ENCODE data around the gene FAM13A. TPM values are rescaled to one million over a fixed set of nuclear protein-coding genes. Genes with fewer than 3 reads are reported as not detected.

The FAM13A gene
- total and polyA plus RNA-seq, 2 of the 4 experiments (the other 2 are of a cell fraction), result 13.1 to 22.0 TPM

- 100% methylated on average over 1 of the region's 6 CpGs; no CpG with 5 or more reads in 1 of the 2 experiments for WGBS, 2 experiments (ENCODE audit: extremely low coverage in 2 of 2, insufficient read length in 1 of 2)
- Histone ChIP-seq H3K4me3 (ENCODE audit: insufficient read depth, low read depth, low read length) (no peak overlapping the region), H3K36me3 (ENCODE audit: control insufficient read depth, insufficient read depth, low read length) (peaks cover 7% of the 10 kb centered on the region; the same call in 1 of the 2 replicates), H2AK5ac (ENCODE audit: low read depth, low read length) (no peak overlapping the region), H2BK15ac (ENCODE audit: low read depth, low read length) (no peak overlapping the region), H3K27ac (ENCODE audit: insufficient read depth, low read length) (no peak overlapping the region), H3K27me3 (ENCODE audit: control insufficient read depth, insufficient read depth, low read length) (no peaks in the 10 kb centered on the region), H3K9me3 (ENCODE audit: control insufficient read depth, insufficient read depth, low read length) (no peaks in the 10 kb centered on the region), H3K4me1 (ENCODE audit: control insufficient read depth, insufficient read depth, low read length) (no peaks in the 10 kb centered on the region), H2BK5ac (ENCODE audit: low read depth, low read length, poor library complexity, severe bottlenecking) (no peak overlapping the region), H3K79me1 (ENCODE audit: low read depth in 1 of 2, low read length in 2 of 2) (no peaks in the 10 kb centered on the region), H4K8ac (ENCODE audit: low read depth in 2 of 2, low read length in 2 of 2) (no peak overlapping the region), H2AK9ac (replicated peaks; ENCODE audit: low read depth, low read length, poor library complexity) (no peak overlapping the region), H4K5ac (ENCODE audit: low read depth, low read length) (no peak overlapping the region), H3K9me1 (ENCODE audit: insufficient read depth, low read length) (no peaks in the 10 kb centered on the region), H3K23ac (ENCODE audit: low read depth, low read length) (no peak overlapping the region), H4K91ac (ENCODE audit: insufficient read depth, low read depth, low read length) (no peak overlapping the region), H3K4ac (ENCODE audit: low read depth, low read length) (no peak overlapping the region), H2BK20ac (ENCODE audit: low read depth, low read length) (no peak overlapping the region), H2BK120ac (ENCODE audit: low read depth, low read length) (no peak overlapping the region), H2AFZ (replicated peaks; ENCODE audit: low read length, poor library complexity) (no peak overlapping the region), H3K56ac (ENCODE audit: extremely low read depth, insufficient read depth, low read length) (no peak overlapping the region), H3K14ac (replicated peaks; ENCODE audit: low read depth, low read length) (no peak overlapping the region), H3K18ac (ENCODE audit: low read depth, low read length) (no peak overlapping the region), H3K9ac (ENCODE audit: low read depth, low read length) (no peak overlapping the region), H3K4me2 (ENCODE audit: low read depth, low read length) (no peak overlapping the region), H4K20me1 (ENCODE audit: insufficient read depth, low read length) (no peaks in the 10 kb centered on the region)
- no peak for ATAC-seq (ENCODE audit: low read depth)
- ChIA-PET POLR2A (ENCODE audit: unreplicated experiment) (no interaction called here), CTCF (interaction anchor here (1.1 kb wide), 1 partner anchor 15 kb away, joined by 3 read pairs; no protein-coding TSS in a partner anchor)
- BruUV-seq (replicated peaks), result no TSS peak
- intact Hi-C loops (cut with micrococcal nuclease) (no loop called here), dilution Hi-C loops (cut with HindIII; ENCODE audit: low sequenced_read_pairs, unreplicated experiment) (no loop called here), in situ Hi-C loops (cut with MboI; ENCODE audit: low sequenced_read_pairs) (no loop called here)
- TF ChIP-seq, protein P1, sequence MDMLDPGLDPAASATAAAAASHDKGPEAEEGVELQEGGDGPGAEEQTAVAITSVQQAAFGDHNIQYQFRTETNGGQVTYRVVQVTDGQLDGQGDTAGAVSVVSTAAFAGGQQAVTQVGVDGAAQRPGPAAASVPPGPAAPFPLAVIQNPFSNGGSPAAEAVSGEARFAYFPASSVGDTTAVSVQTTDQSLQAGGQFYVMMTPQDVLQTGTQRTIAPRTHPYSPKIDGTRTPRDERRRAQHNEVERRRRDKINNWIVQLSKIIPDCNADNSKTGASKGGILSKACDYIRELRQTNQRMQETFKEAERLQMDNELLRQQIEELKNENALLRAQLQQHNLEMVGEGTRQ (IDR thresholded peaks at IDR 0.05; ENCODE audit: low read depth, low read length), result no peak
- TF ChIP-seq SMC3 (IDR thresholded peaks at IDR 0.05; ENCODE audit: low read depth, low read length) (no peak), CTCF (conservative IDR thresholded peaks at IDR 0.05; ENCODE audit: low read depth, low read length) (no peak), MXI1 (IDR thresholded peaks at IDR 0.05; ENCODE audit: borderline replicate concordance, low read depth, low read length) (no peak), NFE2L2 (IDR thresholded peaks at IDR 0.05; ENCODE audit: low read depth, low read length) (no peak), RAD21 (IDR thresholded peaks at IDR 0.05; ENCODE audit: low read length) (no peak), POLR2A (IDR thresholded peaks at IDR 0.05; ENCODE audit: low read depth, low read length) (no peak), CEBPB (IDR thresholded peaks at IDR 0.05; ENCODE audit: low read depth, low read length) (no peak), RFX5 (IDR thresholded peaks at IDR 0.05; ENCODE audit: low read depth, low read length) (no peak), MAFK (IDR thresholded peaks at IDR 0.05; ENCODE audit: low read depth, low read length) (no peak), CHD1 (IDR thresholded peaks at IDR 0.05; ENCODE audit: low read depth, low read length) (no peak), FOS (IDR thresholded peaks at IDR 0.05; ENCODE audit: low read depth, low read length) (no peak), RCOR1 (IDR thresholded peaks at IDR 0.05; ENCODE audit: insufficient replicate concordance, low read length) (no peak)
- TF ChIP-seq, protein P2, sequence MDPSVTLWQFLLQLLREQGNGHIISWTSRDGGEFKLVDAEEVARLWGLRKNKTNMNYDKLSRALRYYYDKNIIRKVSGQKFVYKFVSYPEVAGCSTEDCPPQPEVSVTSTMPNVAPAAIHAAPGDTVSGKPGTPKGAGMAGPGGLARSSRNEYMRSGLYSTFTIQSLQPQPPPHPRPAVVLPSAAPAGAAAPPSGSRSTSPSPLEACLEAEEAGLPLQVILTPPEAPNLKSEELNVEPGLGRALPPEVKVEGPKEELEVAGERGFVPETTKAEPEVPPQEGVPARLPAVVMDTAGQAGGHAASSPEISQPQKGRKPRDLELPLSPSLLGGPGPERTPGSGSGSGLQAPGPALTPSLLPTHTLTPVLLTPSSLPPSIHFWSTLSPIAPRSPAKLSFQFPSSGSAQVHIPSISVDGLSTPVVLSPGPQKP (IDR thresholded peaks at IDR 0.05; ENCODE audit: borderline replicate concordance, low read depth, low read length), result no peak
- DNase-seq, result no peak
Measured at GRCh38 chr4:89007338-89007939, 49.5 kb downstream of the FAM13A start.

All from IMR-90 (cell line).